ENCODE results near the gene HOXB4.

GRCh38 chr17:48574505-48575065 is 3.6 kb downstream of the HOXB4 start:
- TF ChIP-seq CTCF (IDR thresholded peaks at IDR 0.05; ENCODE audit: low read depth, low read length) (no peak), POLR2A (IDR thresholded peaks at IDR 0.05; ENCODE audit: extremely low read depth, insufficient read length) (no peak), MAX (IDR thresholded peaks at IDR 0.05; ENCODE audit: low read depth, low read length) (no peak)
